ENCODE results near the gene MRPS5.

MRPS5 gene

DNA sequence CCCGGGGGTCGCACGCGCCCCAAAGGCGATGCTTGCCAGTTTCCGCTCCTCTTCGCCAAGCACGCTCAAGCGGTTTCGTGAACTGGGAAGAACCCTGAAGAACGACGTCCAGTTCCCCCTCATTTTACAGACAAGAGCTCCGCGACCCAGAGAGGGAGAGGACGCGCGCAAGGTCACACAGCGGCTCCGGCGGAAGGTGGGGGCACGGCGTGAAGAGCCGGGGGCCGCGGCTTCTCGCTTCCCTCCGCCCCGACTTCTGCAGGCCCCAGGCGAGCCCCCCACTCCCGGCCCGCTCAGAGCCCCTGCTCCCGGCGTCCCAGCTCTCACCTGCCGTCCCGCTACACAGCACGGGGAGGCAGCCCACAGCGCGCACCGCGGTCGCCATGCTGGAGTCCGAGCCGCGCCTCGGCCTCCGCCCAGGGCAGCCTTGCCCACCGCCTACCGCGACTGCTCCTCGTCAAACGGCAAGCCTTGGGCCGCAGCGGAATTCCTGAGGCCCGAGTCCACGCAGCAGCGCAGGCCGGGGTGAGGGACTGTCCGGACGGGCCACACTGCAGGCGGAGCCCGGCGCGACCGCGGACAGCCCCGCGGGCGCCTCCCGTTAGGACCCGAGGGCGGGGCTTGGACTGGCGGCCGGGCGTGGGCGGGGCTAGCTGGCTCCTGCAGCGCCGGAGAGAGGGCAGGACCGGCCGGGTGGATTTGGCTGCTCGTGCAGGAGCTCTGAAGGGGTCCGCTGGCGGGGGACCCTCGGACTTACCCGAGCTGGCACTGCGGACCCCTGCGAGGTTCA, at the start of gene MRPS5:
MRPS5 (minus strand) TSS at position 402 of the 790 bp plus-strand sequence; CDS start at position 385, 17 bp downstream.
- peak within 1 kb of the TSS; percentile 99 for H3K4me3 ChIP-seq (ENCODE audit: low read depth, low read length)
- TF ChIP-seq, protein P1, sequence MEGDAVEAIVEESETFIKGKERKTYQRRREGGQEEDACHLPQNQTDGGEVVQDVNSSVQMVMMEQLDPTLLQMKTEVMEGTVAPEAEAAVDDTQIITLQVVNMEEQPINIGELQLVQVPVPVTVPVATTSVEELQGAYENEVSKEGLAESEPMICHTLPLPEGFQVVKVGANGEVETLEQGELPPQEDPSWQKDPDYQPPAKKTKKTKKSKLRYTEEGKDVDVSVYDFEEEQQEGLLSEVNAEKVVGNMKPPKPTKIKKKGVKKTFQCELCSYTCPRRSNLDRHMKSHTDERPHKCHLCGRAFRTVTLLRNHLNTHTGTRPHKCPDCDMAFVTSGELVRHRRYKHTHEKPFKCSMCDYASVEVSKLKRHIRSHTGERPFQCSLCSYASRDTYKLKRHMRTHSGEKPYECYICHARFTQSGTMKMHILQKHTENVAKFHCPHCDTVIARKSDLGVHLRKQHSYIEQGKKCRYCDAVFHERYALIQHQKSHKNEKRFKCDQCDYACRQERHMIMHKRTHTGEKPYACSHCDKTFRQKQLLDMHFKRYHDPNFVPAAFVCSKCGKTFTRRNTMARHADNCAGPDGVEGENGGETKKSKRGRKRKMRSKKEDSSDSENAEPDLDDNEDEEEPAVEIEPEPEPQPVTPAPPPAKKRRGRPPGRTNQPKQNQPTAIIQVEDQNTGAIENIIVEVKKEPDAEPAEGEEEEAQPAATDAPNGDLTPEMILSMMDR (IDR thresholded peaks at IDR 0.05; ENCODE audit: insufficient read depth, low read depth, low read length, missing control alignments), result peak; percentile 9
- peak; percentile 86 for DNase-seq (ENCODE audit: low read depth)

DNA sequence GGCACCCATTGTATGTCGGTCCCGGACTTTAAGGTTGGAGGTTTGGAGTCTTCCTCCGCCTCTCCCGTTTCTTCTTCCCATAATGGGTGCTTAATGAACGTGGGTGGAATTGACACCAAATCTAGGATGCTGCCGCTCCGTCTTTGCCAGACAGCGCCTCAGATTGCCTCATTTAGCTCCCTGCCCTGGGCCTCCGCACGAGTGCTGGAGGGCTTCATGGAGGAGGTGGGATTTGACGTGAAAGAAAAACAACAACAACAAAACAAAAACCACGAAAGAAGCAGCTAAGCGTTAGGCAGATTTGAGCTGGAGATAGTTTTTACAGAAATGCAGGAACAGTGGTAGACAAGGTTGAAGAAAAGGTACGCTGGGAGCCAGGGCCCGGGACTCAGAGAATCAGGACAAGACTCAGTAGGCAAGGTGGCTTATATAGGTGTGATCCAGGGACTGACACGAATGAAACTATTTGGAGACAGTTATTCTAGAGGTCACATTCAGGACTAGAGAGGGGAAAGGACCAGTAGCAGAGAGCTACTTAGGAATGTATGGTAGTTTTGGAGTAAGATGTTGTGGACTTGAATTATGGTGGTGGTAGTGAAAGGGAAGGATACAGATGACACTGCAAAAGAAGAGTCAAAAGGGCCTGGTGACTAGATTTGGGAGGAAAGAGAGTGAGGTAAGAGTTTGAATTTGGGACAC, 44.6 kb upstream of the MRPS5 start:
- H3K4me3 ChIP-seq (ENCODE audit: low read depth, low read length), result peak overlapping the region; percentile 66
- no peak for DNase-seq (ENCODE audit: low read depth)
- TF ChIP-seq, protein P1 (IDR thresholded peaks at IDR 0.05; ENCODE audit: insufficient read depth, low read depth, low read length, missing control alignments), result no peak

DNA sequence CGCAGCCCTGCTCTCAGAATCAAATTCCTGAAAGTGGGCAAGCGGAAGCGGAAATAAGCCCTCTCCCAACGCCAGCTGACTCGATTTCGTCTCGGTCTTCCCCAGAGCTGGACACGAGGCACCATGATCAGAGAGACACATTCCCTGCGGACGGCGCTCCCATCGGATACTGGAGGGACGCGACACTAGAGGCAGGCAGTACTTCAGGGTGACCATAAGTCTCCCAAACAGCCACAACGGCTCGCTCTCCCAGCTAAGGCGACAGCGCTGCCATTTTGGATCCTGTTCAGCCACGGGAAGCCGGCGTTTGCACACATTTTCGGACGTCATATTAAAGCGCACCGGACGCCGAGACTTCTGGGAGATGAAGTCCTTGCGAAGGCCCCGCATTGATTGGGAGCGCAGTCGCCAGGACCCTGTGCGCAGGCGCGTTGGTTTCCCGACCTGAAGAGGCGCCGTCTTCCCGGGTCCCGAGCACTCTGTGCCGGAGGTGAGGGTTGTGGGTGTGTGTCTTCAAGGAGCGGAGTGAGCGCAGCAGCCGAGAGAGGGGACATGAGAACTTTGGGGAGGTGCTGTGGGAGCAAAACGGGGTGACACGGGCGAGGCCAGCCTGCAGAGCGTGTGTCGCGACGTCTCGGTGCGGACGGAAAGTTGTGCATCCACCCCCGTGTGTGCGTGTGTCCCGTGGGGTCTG, 43.9 kb upstream of the MRPS5 start, which contains the start of gene ZNF2:
ZNF2 (plus strand) TSS at position 439 of the 694 bp plus-strand sequence. CDS start 10,418 bp downstream, outside the sequence.
- peak; percentile 98 for DNase-seq (ENCODE audit: low read depth)

DNA sequence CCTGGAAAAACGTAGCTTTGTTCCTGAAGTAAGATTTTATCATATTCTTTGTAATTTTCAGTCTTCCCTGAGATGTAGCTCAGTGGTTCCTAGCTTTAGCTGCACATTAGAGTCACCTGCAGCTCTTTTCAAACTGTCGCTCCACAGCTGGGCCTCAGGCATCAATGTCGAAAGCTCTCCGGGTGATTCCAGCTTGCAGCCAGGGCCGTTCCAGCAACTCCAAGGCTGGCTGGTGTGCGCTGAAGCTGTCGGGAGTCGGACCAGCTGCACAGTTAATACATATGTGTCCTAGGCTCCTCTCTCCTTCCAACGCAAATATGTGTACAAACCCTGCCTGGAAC, 43.4 kb upstream of the MRPS5 start:
- no peak for DNase-seq (ENCODE audit: low read depth)
- H3K4me3 ChIP-seq (ENCODE audit: low read depth, low read length), result peak overlapping the region; percentile 66
- TF ChIP-seq, protein P1 (IDR thresholded peaks at IDR 0.05; ENCODE audit: insufficient read depth, low read depth, low read length, missing control alignments), result no peak

More for the DNA sequence above, 43.9 kb upstream of the MRPS5 start, which contains the start of gene ZNF2:
- H3K4me3 ChIP-seq (ENCODE audit: low read depth, low read length), result peak within 1 kb of the TSS; percentile 66
- TF ChIP-seq, protein P1 (IDR thresholded peaks at IDR 0.05; ENCODE audit: insufficient read depth, low read depth, low read length, missing control alignments), result no peak

DNA sequence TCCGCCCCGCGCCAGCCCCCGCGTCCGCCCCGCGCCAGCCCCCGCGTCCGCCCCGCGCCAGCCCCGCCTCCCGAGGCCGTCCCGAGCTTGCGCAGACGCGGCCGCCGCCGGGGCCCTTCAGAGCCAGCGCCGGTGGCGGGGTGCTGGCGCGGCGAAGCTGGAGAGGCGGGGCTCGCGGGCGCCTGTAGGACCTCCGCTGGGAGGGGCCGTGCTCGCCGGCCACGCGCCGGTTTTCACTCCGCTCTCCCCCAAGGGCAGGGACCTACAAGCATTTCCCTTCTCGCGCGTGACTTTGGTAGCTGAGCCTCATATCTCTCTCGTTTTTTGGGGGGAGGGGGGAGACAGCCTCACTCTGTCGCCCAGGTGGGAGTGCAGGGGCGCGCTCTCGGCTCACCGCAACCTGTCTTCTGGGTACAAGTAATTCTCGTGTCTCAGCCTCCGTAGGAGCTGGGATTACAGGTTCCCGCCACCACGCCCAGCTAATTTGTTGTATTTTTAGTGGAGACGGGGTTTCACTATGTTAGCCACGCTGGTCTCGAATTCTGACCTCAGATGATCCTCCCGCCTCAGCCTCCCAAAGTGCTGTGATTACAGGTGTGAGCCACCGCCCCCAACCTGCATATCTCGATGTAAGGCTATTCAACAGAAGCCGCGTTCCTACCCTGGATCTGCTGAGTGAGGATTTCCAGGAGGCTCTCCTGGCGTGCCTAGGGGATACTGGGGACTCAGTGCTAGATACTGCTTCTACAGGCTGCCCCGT, 38.3 kb upstream of the MRPS5 start, which contains the start of gene ZNF514:
ZNF514 (minus strand) TSS at position 159 of the 760 bp plus-strand sequence. CDS start 6,595 bp downstream, outside the sequence.
- peak; percentile 88 for DNase-seq (ENCODE audit: low read depth)
- TF ChIP-seq, protein P1 (IDR thresholded peaks at IDR 0.05; ENCODE audit: insufficient read depth, low read depth, low read length, missing control alignments), result no peak
- H3K4me3 ChIP-seq (ENCODE audit: low read depth, low read length), result peak within 1 kb of the TSS; percentile 84

All from GM12865 (cell line).